A673 (cell line): ENCODE measurements around the gene ESPL1.

Source experiments
- EZH2 ChIP-seq: fragments of 200-600 bp; sonication (generic); IDR thresholded peaks from 2 replicates; pipeline ENCODE4 v1.6.1; 2017; ENCODE audit warnings: borderline replicate concordance, low read depth, mild to moderate bottlenecking, mixed read lengths, antibody characterized with exemption, low read length; ENCODE audit not compliant: poor library complexity, severe bottlenecking
- TF ChIP-seq, protein P1 (sequence below): fragments of 300-800, 200-600 bp; sonication (generic); conservative IDR thresholded peaks from 2 replicates; pipeline ENCODE4 v1.5.1; 2017; ENCODE audit warnings: low read depth, mild to moderate bottlenecking, antibody characterized with exemption, low read length, moderate library complexity, mixed read lengths

GRCh38 chr12:53334822-53335221 lies 66.7 kb downstream of the ESPL1 start:
- TF ChIP-seq, protein P1, sequence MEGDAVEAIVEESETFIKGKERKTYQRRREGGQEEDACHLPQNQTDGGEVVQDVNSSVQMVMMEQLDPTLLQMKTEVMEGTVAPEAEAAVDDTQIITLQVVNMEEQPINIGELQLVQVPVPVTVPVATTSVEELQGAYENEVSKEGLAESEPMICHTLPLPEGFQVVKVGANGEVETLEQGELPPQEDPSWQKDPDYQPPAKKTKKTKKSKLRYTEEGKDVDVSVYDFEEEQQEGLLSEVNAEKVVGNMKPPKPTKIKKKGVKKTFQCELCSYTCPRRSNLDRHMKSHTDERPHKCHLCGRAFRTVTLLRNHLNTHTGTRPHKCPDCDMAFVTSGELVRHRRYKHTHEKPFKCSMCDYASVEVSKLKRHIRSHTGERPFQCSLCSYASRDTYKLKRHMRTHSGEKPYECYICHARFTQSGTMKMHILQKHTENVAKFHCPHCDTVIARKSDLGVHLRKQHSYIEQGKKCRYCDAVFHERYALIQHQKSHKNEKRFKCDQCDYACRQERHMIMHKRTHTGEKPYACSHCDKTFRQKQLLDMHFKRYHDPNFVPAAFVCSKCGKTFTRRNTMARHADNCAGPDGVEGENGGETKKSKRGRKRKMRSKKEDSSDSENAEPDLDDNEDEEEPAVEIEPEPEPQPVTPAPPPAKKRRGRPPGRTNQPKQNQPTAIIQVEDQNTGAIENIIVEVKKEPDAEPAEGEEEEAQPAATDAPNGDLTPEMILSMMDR, result no peak
- no peak for TF ChIP-seq EZH2
